HEK293T (cell line): ENCODE data around the gene WRNIP1.

ENCODE experiments used
- CTCF ChIA-PET: fragments of 350-600 bp; formaldehyde crosslinking; extraction: SDS; loops from one replicate; lab custom pipeline; 2021; ENCODE audit warnings: antibody characterized with exemption, inconsistent platforms; lab: Yijun Ruan, JAX
- POLR2A ChIA-PET: fragments of 350-600 bp; formaldehyde crosslinking; extraction: SDS; loops from one replicate; lab custom pipeline; 2020; ENCODE audit warnings: antibody characterized with exemption, inconsistent platforms; lab: Yijun Ruan, JAX
- DNase-seq: peaks from one replicate; pipeline ENCODE4 v3.0.0; 2012; ENCODE audit warnings: mixed read lengths; ENCODE audit errors: extremely low spot score
- ARNT ChIP-seq: fragments of 450-650 bp; IDR thresholded peaks from 2 replicates; pipeline ENCODE4 v1.6.1; 2017; ENCODE audit warnings: mild to moderate bottlenecking
- BHLHE40 ChIP-seq: fragments of 450-650 bp; IDR thresholded peaks from 2 replicates; pipeline ENCODE4 v1.6.1; 2016; ENCODE audit warnings: mild to moderate bottlenecking, moderate library complexity, borderline replicate concordance
- CTBP1 ChIP-seq: fragments of 450-650 bp; IDR thresholded peaks from 2 replicates; pipeline ENCODE4 v1.6.1; 2016; ENCODE audit warnings: borderline replicate concordance
- ELF4 ChIP-seq: fragments of 450-650 bp; IDR thresholded peaks from 2 replicates; pipeline ENCODE4 v1.6.1; 2017; ENCODE audit warnings: antibody characterized with exemption
- FOXA1 ChIP-seq: fragments of 450-650 bp; IDR thresholded peaks from 2 replicates; pipeline ENCODE4 v1.6.1; 2016; ENCODE audit warnings: mild to moderate bottlenecking
- FOXK2 ChIP-seq: fragments of 450-650 bp; IDR thresholded peaks from 2 replicates; pipeline ENCODE4 v1.6.1; 2016; ENCODE audit warnings: mild to moderate bottlenecking
- FOXM1 ChIP-seq: fragments of 450-650 bp; IDR thresholded peaks from 2 replicates; pipeline ENCODE4 v1.6.1; 2017; ENCODE audit warnings: mild to moderate bottlenecking, borderline replicate concordance
- HDGF ChIP-seq: fragments of 450-650 bp; IDR thresholded peaks from 2 replicates; pipeline ENCODE4 v1.6.1; 2017; ENCODE audit warnings: antibody characterized with exemption, borderline replicate concordance
- L3MBTL2 ChIP-seq: fragments of 450-650 bp; conservative IDR thresholded peaks from 2 replicates; pipeline ENCODE4 v1.6.1; 2016; ENCODE audit warnings: mild to moderate bottlenecking
- LEF1 ChIP-seq: fragments of 450-650 bp; IDR thresholded peaks from 2 replicates; pipeline ENCODE4 v1.6.1; 2017; ENCODE audit warnings: mild to moderate bottlenecking, borderline replicate concordance
- NFRKB ChIP-seq: fragments of 450-650 bp; IDR thresholded peaks from 2 replicates; pipeline ENCODE4 v1.6.1; 2016; ENCODE audit warnings: mild to moderate bottlenecking, moderate library complexity
- SP1 ChIP-seq: fragments of 450-650 bp; IDR thresholded peaks from 2 replicates; pipeline ENCODE4 v1.6.1; 2017
- SUZ12 ChIP-seq: fragments of 450-650 bp; IDR thresholded peaks from 2 replicates; pipeline ENCODE4 v1.6.1; 2016; ENCODE audit warnings: mild to moderate bottlenecking
- TARDBP ChIP-seq: fragments of 450-650 bp; IDR thresholded peaks from 2 replicates; pipeline ENCODE4 v1.6.1; 2016
- ZNF384 ChIP-seq: fragments of 450-650 bp; IDR thresholded peaks from 2 replicates; pipeline ENCODE4 v1.6.1; 2016
- TF ChIP-seq, protein P1 (sequence below): fragments of 450-650 bp; IDR thresholded peaks from 2 replicates; pipeline ENCODE4 v1.6.1; 2016

WRNIP1 gene

GRCh38 chr6:2721219-2721618 lies 44.0 kb upstream of the WRNIP1 start:
- TF ChIP-seq ELF4: no peak
- no peak for TF ChIP-seq FOXK2
- no peak for TF ChIP-seq FOXA1
- no peak for TF ChIP-seq CTBP1
- no peak for TF ChIP-seq TARDBP
- TF ChIP-seq FOXM1: no peak
- TF ChIP-seq ZNF384: no peak
- TF ChIP-seq SP1: no peak
- TF ChIP-seq, protein P1, sequence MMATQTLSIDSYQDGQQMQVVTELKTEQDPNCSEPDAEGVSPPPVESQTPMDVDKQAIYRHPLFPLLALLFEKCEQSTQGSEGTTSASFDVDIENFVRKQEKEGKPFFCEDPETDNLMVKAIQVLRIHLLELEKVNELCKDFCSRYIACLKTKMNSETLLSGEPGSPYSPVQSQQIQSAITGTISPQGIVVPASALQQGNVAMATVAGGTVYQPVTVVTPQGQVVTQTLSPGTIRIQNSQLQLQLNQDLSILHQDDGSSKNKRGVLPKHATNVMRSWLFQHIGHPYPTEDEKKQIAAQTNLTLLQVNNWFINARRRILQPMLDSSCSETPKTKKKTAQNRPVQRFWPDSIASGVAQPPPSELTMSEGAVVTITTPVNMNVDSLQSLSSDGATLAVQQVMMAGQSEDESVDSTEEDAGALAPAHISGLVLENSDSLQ: no peak
- no peak for TF ChIP-seq HDGF
- TF ChIP-seq ARNT: no peak
- no peak for TF ChIP-seq SUZ12
- ChIA-PET CTCF (interaction anchor here (0.7 kb wide), 1 partner anchor 26 kb away, joined by 3 read pairs; no protein-coding TSS in a partner anchor), POLR2A (no interaction called here)
- no peak for DNase-seq

GRCh38 chr6:2725364-2725988 lies 39.7 kb upstream of the WRNIP1 start:
- DNase-seq: no peak
- POLR2A ChIA-PET: interaction anchor here (1.8 kb wide), 1 partner anchor 12 kb away, joined by 13 read pairs; no protein-coding TSS in a partner anchor
- TF ChIP-seq FOXA1: no peak
- TF ChIP-seq ZNF384: no peak
- TF ChIP-seq ARNT: no peak
- TF ChIP-seq SP1: no peak
- no peak for TF ChIP-seq ELF4
- TF ChIP-seq LEF1: no peak
- TF ChIP-seq HDGF: no peak
- TF ChIP-seq TARDBP: no peak
- no peak for TF ChIP-seq SUZ12
- TF ChIP-seq FOXM1: no peak
- TF ChIP-seq BHLHE40: no peak
- no peak for TF ChIP-seq FOXK2
- no peak for TF ChIP-seq CTBP1
- no peak for TF ChIP-seq L3MBTL2
- CTCF ChIA-PET: interaction anchor here (0.7 to 1.2 kb wide), 3 partner anchors 13 to 133 kb away, joined by 3 to 4 read pairs (median 3); partner anchors contain the start of gene MYLK4

DNA sequence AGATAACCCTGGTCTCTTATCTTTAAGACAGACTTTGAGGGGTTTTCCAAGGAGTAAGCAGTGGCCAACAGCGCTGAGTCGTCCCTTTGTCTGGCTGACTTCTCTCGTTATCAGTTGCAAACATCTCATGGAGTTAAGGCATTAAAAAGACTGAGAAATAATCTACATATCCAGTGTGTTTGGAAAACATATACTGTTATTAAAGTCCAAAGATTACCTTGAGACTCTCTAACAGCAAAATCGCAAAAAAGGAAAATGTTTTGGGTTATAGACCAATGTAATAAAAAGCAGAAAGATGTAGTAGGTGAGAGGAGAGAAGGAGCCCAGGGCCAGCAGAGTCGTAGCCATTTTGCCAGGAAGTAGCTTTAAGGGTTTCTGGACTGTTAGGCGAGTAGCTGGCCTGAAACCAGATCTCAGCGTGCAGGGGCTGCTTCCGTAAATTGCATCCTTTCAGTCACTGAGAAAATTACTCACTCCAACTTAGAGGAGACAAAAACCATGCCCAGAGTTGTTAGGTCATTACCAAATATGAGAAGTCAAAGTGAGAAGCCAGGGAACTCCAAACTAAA lies 39.1 kb upstream of the WRNIP1 start:
- CTCF ChIA-PET: interaction anchor here (1.1 to 1.2 kb wide), 2 partner anchors 12 to 24 kb away, joined by 3 to 4 read pairs; partner anchors contain the start of gene MYLK4
- peak; percentile 34 for DNase-seq
- POLR2A ChIA-PET: interaction anchor here (0.8 to 1.8 kb wide), 2 partner anchors 11 to 31 kb away, joined by 4 to 13 read pairs; no protein-coding TSS in a partner anchor
- no peak for TF ChIP-seq ZNF384
- TF ChIP-seq SUZ12: no peak
- TF ChIP-seq FOXK2: no peak
- TF ChIP-seq L3MBTL2: no peak
- no peak for TF ChIP-seq FOXA1
- no peak for TF ChIP-seq LEF1
- TF ChIP-seq, protein P1: no peak

DNA sequence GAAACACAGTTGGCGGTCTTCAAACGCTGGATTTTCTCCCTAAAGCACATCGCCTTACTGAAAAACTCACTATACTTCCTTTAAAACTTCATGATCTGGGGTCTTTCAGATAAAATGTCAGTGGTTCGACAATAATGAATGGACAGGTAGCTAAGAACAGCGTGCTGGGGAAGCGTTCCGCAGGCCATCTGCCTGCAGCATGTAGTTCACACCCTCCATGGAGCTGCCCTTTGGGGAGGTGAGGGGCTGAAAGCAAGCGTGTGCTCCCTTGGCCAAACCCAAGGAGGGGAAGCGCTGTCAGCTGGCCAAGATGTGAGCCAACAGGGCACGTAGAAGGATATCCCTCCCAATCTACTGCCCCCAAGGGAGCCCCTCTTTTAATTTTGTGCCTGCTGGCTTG lies 35.3 kb upstream of the WRNIP1 start:
- CTCF ChIA-PET: interaction anchor here (0.7 to 0.9 kb wide), 2 partner anchors 8 to 11 kb away, joined by 3 read pairs; no protein-coding TSS in a partner anchor
- DNase-seq: no peak
- TF ChIP-seq LEF1: no peak
- TF ChIP-seq ARNT: no peak
- TF ChIP-seq FOXM1: no peak
- TF ChIP-seq CTBP1: no peak
- TF ChIP-seq NFRKB: no peak
- TF ChIP-seq FOXK2: no peak
- no peak for TF ChIP-seq ZNF384
- no peak for TF ChIP-seq SUZ12
- TF ChIP-seq ELF4: no peak
- no peak for TF ChIP-seq FOXA1
- TF ChIP-seq L3MBTL2: no peak
- no peak for TF ChIP-seq SP1
- TF ChIP-seq BHLHE40: no peak
- no peak for TF ChIP-seq HDGF
- no peak for TF ChIP-seq TARDBP
- POLR2A ChIA-PET: no interaction called here

GRCh38 chr6:2730353-2731107 lies 34.7 kb upstream of the WRNIP1 start:
- DNase-seq: no peak
- ChIA-PET CTCF (interaction anchor here (0.7 to 0.9 kb wide), 2 partner anchors 8 to 11 kb away, joined by 3 read pairs; no protein-coding TSS in a partner anchor), POLR2A (no interaction called here)
- TF ChIP-seq ARNT (no peak), ZNF384 (no peak), CTBP1 (no peak), ELF4 (no peak), FOXA1 (no peak), FOXK2 (no peak), BHLHE40 (no peak), TARDBP (no peak), FOXM1 (no peak), HDGF (no peak), SUZ12 (no peak), L3MBTL2 (no peak), SP1 (no peak), LEF1 (no peak), NFRKB (no peak)
- TF ChIP-seq, protein P1: no peak
